Astrocyte (in vitro differentiated cells and primary cell): ENCODE data around the gene KCNH2. TPM values are rescaled to one million over a fixed set of nuclear protein-coding genes. Genes with fewer than 3 reads are reported as not detected.

ENCODE experiments used
- DNase-seq: peaks from one replicate; pipeline ENCODE4 v3.0.0-alpha.2; 2010; ENCODE audit warnings: low read depth
- FAIRE-seq: peaks from 2 replicates; lab custom pipeline; 2011; peaks lifted over from hg19 to GRCh38; lab: Jason Lieb, UNC
- H2AFZ ChIP-seq: 2 replicates; pipeline ENCODE4 v1.6.0; 2012; ENCODE audit warnings: low read depth, low read length, inconsistent platforms
- H3K27ac ChIP-seq: 2 replicates; pipeline ENCODE4 v1.5.1; 2011; ENCODE audit warnings: low read depth, low read length, inconsistent platforms
- H3K27me3 ChIP-seq: 2 replicates; pipeline ENCODE4 v1.6.0; 2011; ENCODE audit warnings: low read length, inconsistent platforms; ENCODE audit not compliant: insufficient read depth
- H3K36me3 ChIP-seq: 2 replicates; pipeline ENCODE4 v1.5.1; 2011; ENCODE audit warnings: low read length, inconsistent platforms; ENCODE audit not compliant: insufficient read depth
- H3K4me1 ChIP-seq: 2 replicates; pipeline ENCODE4 v1.5.1; 2011; ENCODE audit warnings: low read length, inconsistent platforms; ENCODE audit not compliant: insufficient read depth
- H3K4me2 ChIP-seq: 2 replicates; pipeline ENCODE4 v1.6.0; 2012; ENCODE audit warnings: low read length, inconsistent platforms
- H3K4me3 ChIP-seq: 2 replicates; pipeline ENCODE4 v1.5.1; 2011; ENCODE audit warnings: low read depth, mild to moderate bottlenecking, low read length, inconsistent platforms; ENCODE audit not compliant: insufficient read depth
- H3K79me2 ChIP-seq: 2 replicates; pipeline ENCODE4 v1.6.0; 2012; ENCODE audit warnings: mild to moderate bottlenecking, low read length, inconsistent platforms; ENCODE audit not compliant: insufficient read depth
- H3K9ac ChIP-seq: 2 replicates; pipeline ENCODE4 v1.6.0; 2012; ENCODE audit warnings: mild to moderate bottlenecking, low read length, inconsistent platforms
- H3K9me3 ChIP-seq: 2 replicates; pipeline ENCODE4 v1.5.1; 2012; ENCODE audit warnings: low read depth, mild to moderate bottlenecking, low read length, inconsistent platforms; ENCODE audit not compliant: insufficient read depth
- H4K20me1 ChIP-seq: 2 replicates; pipeline ENCODE4 v1.6.0; 2012; ENCODE audit warnings: low read length, inconsistent platforms; ENCODE audit not compliant: insufficient read depth
- H3K27ac Mint-ChIP-seq: one replicate; pipeline ENCODE4 v1.8.0; 2021; ENCODE audit warnings: mild to moderate bottlenecking, mixed read lengths; ENCODE audit not compliant: unreplicated experiment
- H3K27me3 Mint-ChIP-seq: one replicate; pipeline ENCODE4 v1.8.0; 2021; ENCODE audit warnings: low read depth, mixed read lengths; ENCODE audit not compliant: unreplicated experiment
- H3K36me3 Mint-ChIP-seq: one replicate; pipeline ENCODE4 v1.8.0; 2021; ENCODE audit warnings: low read depth, mixed read lengths; ENCODE audit not compliant: unreplicated experiment
- H3K4me1 Mint-ChIP-seq: one replicate; pipeline ENCODE4 v1.8.0; 2021; ENCODE audit warnings: low read depth, mixed read lengths; ENCODE audit not compliant: unreplicated experiment
- H3K4me3 Mint-ChIP-seq: one replicate; pipeline ENCODE4 v1.8.0; 2021; ENCODE audit warnings: mild to moderate bottlenecking, moderate library complexity, mixed read lengths; ENCODE audit not compliant: unreplicated experiment
- H3K9me3 Mint-ChIP-seq: one replicate; pipeline ENCODE4 v1.8.0; 2021; ENCODE audit warnings: mild to moderate bottlenecking, mixed read lengths; ENCODE audit not compliant: unreplicated experiment
- EZH2 ChIP-seq: IDR thresholded peaks from 2 replicates; pipeline ENCODE4 v1.6.1; 2012; ENCODE audit warnings: mild to moderate bottlenecking, low read length, inconsistent platforms; ENCODE audit not compliant: insufficient read depth
- total RNA-seq: library from RNA; stranded (reverse); gene quantifications from 2 replicates; pipeline ENCODE4 v1.2.1, GENCODE V29; 2021
- TF ChIP-seq, protein P1 (sequence below): IDR thresholded peaks from 2 replicates; pipeline ENCODE4 v1.5.1; 2011; ENCODE audit warnings: low read depth, mild to moderate bottlenecking, inconsistent platforms, low read length, moderate library complexity; ENCODE audit not compliant: insufficient read depth

Gene KCNH2
- total RNA-seq, 1 donor from 2014 or later, result 4.6 TPM

DNA sequence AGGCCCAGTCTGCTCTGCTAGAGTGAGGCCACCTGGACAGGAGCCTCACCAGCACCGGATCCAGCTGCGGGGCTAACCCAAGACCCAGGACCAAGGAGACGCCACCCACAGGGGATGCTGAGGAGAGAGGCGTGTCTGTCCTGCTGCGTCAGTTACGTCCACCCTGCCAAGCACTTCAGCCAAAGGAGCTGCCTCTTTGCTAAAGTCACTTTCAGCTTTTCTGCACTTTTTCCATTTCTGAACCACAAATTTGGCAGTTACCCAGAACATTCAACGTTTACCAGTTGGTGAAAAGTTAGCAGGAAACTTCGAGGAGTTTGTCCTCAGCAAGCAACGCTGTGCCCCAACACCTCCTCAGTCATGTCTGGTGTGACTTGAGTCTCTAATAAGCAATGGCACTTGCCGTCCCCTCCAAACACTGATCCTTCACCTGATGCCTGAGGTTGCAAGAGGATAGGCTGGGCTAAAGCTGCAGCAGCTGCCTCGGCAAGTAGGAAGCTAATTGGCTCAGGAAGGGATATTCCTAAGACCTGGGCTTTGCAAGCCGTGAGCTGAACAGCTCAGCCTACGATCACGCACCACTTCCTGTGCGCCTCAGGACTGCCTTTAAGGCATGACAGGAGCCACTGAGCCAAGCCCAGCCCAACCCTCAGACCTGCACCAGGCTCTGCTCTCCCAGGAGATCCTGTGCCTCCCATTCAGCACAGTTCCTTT is 40.1 kb downstream of the KCNH2 start:
- peak overlapping the region; percentile 68 for H3K4me2 ChIP-seq
- peaks cover 7% of the 10 kb centered on the region for H3K4me1 ChIP-seq
- H4K20me1 ChIP-seq, result no peaks in the 10 kb centered on the region
- H3K9me3 Mint-ChIP-seq, result no peaks in the 10 kb centered on the region
- FAIRE-seq (no peak), DNase-seq (peak; percentile 55)
- H3K36me3 ChIP-seq, result no peaks in the 10 kb centered on the region
- H3K79me2 ChIP-seq, result no peaks in the 10 kb centered on the region
- H3K27ac ChIP-seq, result no peak overlapping the region
- no peak overlapping the region for H3K4me3 ChIP-seq
- H3K4me1 Mint-ChIP-seq, result peaks cover 3% of the 10 kb centered on the region
- peaks cover 24% of the 10 kb centered on the region for H3K27me3 Mint-ChIP-seq
- H3K27ac Mint-ChIP-seq, result no peak overlapping the region
- H3K9me3 ChIP-seq, result no peaks in the 10 kb centered on the region
- H2AFZ ChIP-seq, result peak overlapping the region; percentile 15
- H3K36me3 Mint-ChIP-seq, result no peaks in the 10 kb centered on the region
- TF ChIP-seq EZH2, result no peak
- TF ChIP-seq, protein P1, sequence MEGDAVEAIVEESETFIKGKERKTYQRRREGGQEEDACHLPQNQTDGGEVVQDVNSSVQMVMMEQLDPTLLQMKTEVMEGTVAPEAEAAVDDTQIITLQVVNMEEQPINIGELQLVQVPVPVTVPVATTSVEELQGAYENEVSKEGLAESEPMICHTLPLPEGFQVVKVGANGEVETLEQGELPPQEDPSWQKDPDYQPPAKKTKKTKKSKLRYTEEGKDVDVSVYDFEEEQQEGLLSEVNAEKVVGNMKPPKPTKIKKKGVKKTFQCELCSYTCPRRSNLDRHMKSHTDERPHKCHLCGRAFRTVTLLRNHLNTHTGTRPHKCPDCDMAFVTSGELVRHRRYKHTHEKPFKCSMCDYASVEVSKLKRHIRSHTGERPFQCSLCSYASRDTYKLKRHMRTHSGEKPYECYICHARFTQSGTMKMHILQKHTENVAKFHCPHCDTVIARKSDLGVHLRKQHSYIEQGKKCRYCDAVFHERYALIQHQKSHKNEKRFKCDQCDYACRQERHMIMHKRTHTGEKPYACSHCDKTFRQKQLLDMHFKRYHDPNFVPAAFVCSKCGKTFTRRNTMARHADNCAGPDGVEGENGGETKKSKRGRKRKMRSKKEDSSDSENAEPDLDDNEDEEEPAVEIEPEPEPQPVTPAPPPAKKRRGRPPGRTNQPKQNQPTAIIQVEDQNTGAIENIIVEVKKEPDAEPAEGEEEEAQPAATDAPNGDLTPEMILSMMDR, result no peak
- no peak overlapping the region for H3K4me3 Mint-ChIP-seq
- no peak overlapping the region for H3K9ac ChIP-seq
- H3K27me3 ChIP-seq, result no peaks in the 10 kb centered on the region

DNA sequence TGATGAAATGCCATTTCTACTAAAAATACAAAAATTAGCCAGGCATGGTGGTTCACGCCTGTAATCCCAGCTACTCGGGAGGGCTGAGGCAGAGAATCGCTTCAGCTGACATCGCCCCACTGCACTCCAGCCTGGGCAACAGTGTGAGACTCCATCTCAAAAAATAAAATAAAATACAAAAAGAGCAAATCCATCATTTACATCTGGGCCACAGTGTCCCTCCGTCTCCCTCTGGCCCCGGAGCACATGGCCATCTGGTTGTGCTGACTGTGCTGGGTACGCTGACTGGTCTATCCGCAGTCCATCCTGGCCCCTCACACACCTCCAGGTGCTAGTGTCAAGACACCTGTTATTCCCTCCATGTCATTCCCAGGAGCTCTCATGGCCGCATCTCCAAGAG is 42.1 kb downstream of the KCNH2 start:
- Mint-ChIP-seq H3K4me3 (no peak overlapping the region), H3K27me3 (peaks cover 23% of the 10 kb centered on the region), H3K27ac (no peak overlapping the region), H3K4me1 (peaks cover 3% of the 10 kb centered on the region), H3K36me3 (no peaks in the 10 kb centered on the region), H3K9me3 (no peaks in the 10 kb centered on the region)
- no peak overlapping the region for H3K27ac ChIP-seq
- H4K20me1 ChIP-seq, result no peaks in the 10 kb centered on the region
- H3K4me1 ChIP-seq, result peaks cover 7% of the 10 kb centered on the region
- no peak overlapping the region for H3K4me2 ChIP-seq
- H3K36me3 ChIP-seq, result no peaks in the 10 kb centered on the region
- no peak for DNase-seq
- no peak overlapping the region for H3K4me3 ChIP-seq
- H3K9me3 ChIP-seq, result no peaks in the 10 kb centered on the region
- no peak overlapping the region for H2AFZ ChIP-seq
- H3K9ac ChIP-seq, result no peak overlapping the region
- TF ChIP-seq, protein P1, result no peak
- no peak for TF ChIP-seq EZH2
- H3K27me3 ChIP-seq, result peaks cover 2% of the 10 kb centered on the region
- FAIRE-seq, result no peak
- no peaks in the 10 kb centered on the region for H3K79me2 ChIP-seq

DNA sequence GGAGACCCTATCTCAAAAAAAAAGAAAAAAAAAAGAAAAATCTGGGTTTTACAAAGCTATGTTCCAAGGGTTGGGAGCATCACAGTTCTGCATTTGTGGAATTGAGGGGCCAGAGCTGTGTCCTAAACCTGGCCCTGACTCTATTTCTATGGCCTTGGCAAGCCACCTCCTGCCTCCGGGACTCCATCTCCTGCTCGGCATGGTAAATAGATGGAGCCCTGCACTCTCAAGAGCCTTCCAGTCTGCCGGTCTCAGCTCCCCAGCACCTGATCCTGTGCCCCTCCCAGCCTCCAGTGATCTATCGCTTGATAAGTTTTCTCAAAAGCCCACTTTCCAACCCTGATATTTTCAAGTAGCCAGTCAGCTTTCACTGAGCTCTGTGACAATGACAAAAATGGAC is 43.0 kb downstream of the KCNH2 start:
- Histone ChIP-seq H4K20me1 (no peaks in the 10 kb centered on the region), H2AFZ (no peak overlapping the region), H3K9ac (no peak overlapping the region), H3K27me3 (peaks cover 2% of the 10 kb centered on the region), H3K27ac (no peak overlapping the region), H3K9me3 (no peaks in the 10 kb centered on the region), H3K36me3 (no peaks in the 10 kb centered on the region), H3K4me1 (peaks cover 7% of the 10 kb centered on the region), H3K4me3 (no peak overlapping the region), H3K79me2 (no peaks in the 10 kb centered on the region), H3K4me2 (no peak overlapping the region)
- Mint-ChIP-seq H3K9me3 (no peaks in the 10 kb centered on the region), H3K36me3 (no peaks in the 10 kb centered on the region), H3K4me1 (peaks cover 3% of the 10 kb centered on the region), H3K4me3 (no peak overlapping the region), H3K27me3 (peaks cover 22% of the 10 kb centered on the region), H3K27ac (no peak overlapping the region)
- DNase-seq (no peak), FAIRE-seq (no peak)
- TF ChIP-seq EZH2, result no peak
- TF ChIP-seq, protein P1, result no peak
